ENCODE measurements around the gene TIMM50. TPM values are rescaled to one million over a fixed set of nuclear protein-coding genes. Genes with fewer than 3 reads are reported as not detected.

Gene TIMM50
- total and polyA plus RNA-seq, 2 of the 13 experiments (the other 11 are each of a cell fraction or from before 2014, with no cell fraction given) = 91.1 to 92.5 TPM

GRCh38 chr19:39445196-39446111, 35.2 kb upstream of the TIMM50 start, which contains the start of gene SUPT5H (continued):
- TF ChIP-seq ISX (CRISPR knock-in tag; conservative IDR thresholded peaks at IDR 0.05) = no peak
- peak; percentile 77 for TF ChIP-seq ZNF407 (CRISPR knock-in tag; IDR thresholded peaks at IDR 0.05; ENCODE audit: not compliant biosample characterization)
- TF ChIP-seq ZBTB26 (CRISPR knock-in tag; IDR thresholded peaks at IDR 0.05; ENCODE audit: borderline replicate concordance) = peak; percentile 62; the same call in 1 of the 2 replicates
- TF ChIP-seq ZSCAN22 (CRISPR knock-in tag; IDR thresholded peaks at IDR 0.05) = 0 out of 2 replicates have a peak, but pooled peaks have one; percentile 20
- peak; percentile 99 for TF ChIP-seq CHD2 (IDR thresholded peaks at IDR 0.05; ENCODE audit: low read depth, low read length)
- TF ChIP-seq ZSCAN25 (CRISPR knock-in tag; IDR thresholded peaks at IDR 0.05) = no peak; the same call in 1 of the 2 replicates
- TF ChIP-seq CBFB (CRISPR knock-in tag; IDR thresholded peaks at IDR 0.05) = 0 out of 2 replicates have a peak, but pooled peaks have one; percentile 40
- TF ChIP-seq GATAD1 (CRISPR knock-in tag; IDR thresholded peaks at IDR 0.05) = peak; percentile 94
- peak; percentile 44; the same call in 1 of the 2 replicates for TF ChIP-seq ZBTB7A (CRISPR knock-in tag; IDR thresholded peaks at IDR 0.05)
- TF ChIP-seq GATA4 (IDR thresholded peaks at IDR 0.05; ENCODE audit: borderline replicate concordance, low read depth) = peak; percentile 74; the same call in 1 of the 2 replicates
- TF ChIP-seq ZNF672 (CRISPR knock-in tag; IDR thresholded peaks at IDR 0.05) = no peak
- peak; percentile 86; the same call in 1 of the 2 replicates for TF ChIP-seq ZZZ3 (CRISPR knock-in tag; IDR thresholded peaks at IDR 0.05; ENCODE audit: borderline replicate concordance)
- peak; percentile 95 for TF ChIP-seq IRF2 (CRISPR knock-in tag; IDR thresholded peaks at IDR 0.05)
- peak; percentile 25; the same call in 1 of the 2 replicates for TF ChIP-seq IRX3 (CRISPR knock-in tag; IDR thresholded peaks at IDR 0.05; ENCODE audit: borderline replicate concordance, low read depth)
- peak; percentile 77 for TF ChIP-seq HCFC1 (IDR thresholded peaks at IDR 0.05; ENCODE audit: low read depth, low read length)

Measured in HepG2 (cell line).